GM12865 (cell line): ENCODE results near the gene FHL1.

Experiments
- DNase-seq: peaks from one replicate; pipeline ENCODE4 v3.0.0; 2010; ENCODE audit warnings: low read depth
- H3K4me3 ChIP-seq: 2 replicates; pipeline ENCODE4 v1.5.1; 2011; ENCODE audit warnings: mild to moderate bottlenecking, low read depth, low read length, control low read depth
- TF ChIP-seq, protein P1 (sequence below): IDR thresholded peaks from 2 replicates; pipeline ENCODE4 v1.5.1; 2011; ENCODE audit warnings: low read length, control low read depth, low read depth, inconsistent platforms; ENCODE audit not compliant: insufficient read depth; ENCODE audit errors: missing control alignments

Gene FHL1

DNA sequence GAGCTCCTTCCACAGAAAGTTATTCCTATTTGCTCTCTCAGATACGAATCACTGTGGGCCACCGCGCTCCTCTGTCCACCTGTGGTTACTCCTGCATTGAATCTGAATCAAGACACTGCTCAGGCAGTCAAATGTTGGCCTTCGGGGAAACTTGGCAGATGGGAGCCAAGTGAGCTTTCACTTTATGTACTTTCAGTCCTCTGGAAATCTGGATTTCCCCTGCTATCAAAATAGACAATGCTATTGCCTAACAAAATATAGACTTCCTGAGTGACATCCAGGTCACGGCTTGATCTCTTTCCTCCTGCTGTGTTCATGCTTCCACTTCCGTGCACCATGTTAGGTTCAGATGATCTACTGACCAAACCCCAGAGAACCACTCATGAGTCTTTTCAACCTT lies 43.8 kb downstream of the FHL1 start:
- no peak for DNase-seq
- H3K4me3 ChIP-seq, result no peak overlapping the region
- TF ChIP-seq, protein P1, sequence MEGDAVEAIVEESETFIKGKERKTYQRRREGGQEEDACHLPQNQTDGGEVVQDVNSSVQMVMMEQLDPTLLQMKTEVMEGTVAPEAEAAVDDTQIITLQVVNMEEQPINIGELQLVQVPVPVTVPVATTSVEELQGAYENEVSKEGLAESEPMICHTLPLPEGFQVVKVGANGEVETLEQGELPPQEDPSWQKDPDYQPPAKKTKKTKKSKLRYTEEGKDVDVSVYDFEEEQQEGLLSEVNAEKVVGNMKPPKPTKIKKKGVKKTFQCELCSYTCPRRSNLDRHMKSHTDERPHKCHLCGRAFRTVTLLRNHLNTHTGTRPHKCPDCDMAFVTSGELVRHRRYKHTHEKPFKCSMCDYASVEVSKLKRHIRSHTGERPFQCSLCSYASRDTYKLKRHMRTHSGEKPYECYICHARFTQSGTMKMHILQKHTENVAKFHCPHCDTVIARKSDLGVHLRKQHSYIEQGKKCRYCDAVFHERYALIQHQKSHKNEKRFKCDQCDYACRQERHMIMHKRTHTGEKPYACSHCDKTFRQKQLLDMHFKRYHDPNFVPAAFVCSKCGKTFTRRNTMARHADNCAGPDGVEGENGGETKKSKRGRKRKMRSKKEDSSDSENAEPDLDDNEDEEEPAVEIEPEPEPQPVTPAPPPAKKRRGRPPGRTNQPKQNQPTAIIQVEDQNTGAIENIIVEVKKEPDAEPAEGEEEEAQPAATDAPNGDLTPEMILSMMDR, result no peak

DNA sequence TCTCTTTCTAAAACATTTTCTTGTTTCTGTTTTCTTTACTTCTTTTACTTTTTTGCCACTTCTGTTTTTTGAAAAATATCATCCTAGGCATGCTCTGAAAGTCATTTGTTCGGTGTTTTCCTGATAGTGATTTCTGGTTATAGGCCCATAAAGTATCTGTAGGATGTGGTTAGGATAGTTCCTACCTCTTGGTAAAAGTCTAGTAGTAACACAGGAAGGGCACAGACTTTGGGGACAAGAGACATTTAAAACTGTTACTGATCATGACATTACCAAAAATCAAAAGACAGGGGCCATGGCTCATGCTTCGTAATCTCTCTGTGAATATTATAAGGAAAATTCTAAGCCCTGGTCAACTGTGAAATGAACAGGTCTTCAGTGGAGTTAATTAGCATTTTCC lies 44.8 kb downstream of the FHL1 start:
- no peak for DNase-seq
- H3K4me3 ChIP-seq, result no peak overlapping the region
- TF ChIP-seq, protein P1, result no peak

DNA sequence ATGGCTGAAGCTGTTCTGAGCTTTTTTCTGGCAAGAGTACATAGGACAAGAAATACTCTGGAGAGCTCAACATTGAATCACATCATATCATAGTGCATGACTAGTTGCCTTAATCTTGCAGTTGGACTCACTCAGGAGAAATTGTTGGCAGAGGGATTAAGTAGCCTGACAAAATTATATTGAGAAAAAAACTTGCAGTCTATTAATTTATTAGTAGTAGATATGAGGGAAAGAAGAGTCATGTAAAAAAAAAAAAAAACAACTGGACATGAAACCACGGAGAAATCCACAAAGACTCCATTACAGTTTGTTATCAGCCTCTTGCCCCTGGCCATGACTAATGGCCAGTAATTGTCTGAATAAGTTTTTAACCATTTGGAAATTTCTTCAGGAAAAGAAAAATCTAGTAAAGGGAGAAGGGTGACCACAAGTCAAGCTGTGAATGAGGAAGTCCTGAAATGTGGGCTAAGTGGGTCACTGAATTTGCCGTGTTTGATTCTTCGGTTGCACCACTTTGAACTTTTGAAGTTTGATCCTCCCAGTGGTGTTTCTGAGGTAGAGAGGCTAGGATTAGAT lies 45.6 kb downstream of the FHL1 start:
- H3K4me3 ChIP-seq, result no peak overlapping the region
- no peak for DNase-seq

DNA sequence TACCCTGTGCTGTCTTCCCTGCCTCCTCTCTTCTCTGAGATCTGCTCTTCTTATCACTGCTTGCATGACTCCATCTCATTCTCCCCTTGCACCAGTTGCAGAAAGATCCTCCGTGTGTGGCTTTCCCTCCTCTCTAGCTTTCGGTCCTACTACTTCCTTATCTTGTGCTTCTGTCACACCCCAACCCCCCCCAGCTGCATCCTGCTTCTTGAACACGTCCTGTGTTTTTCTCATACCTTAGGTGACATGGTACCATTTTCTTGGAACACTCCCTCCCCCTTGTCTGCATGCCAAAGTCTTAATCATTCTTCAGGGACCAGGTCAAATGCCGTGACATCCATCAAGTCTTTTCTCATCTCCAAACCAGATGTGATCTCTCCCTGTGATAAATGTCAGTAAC lies 46.4 kb downstream of the FHL1 start:
- TF ChIP-seq, protein P1, result no peak
- H3K4me3 ChIP-seq, result no peak overlapping the region
- no peak for DNase-seq

More for the DNA sequence above, 45.6 kb downstream of the FHL1 start:
- TF ChIP-seq, protein P1, result no peak

DNA sequence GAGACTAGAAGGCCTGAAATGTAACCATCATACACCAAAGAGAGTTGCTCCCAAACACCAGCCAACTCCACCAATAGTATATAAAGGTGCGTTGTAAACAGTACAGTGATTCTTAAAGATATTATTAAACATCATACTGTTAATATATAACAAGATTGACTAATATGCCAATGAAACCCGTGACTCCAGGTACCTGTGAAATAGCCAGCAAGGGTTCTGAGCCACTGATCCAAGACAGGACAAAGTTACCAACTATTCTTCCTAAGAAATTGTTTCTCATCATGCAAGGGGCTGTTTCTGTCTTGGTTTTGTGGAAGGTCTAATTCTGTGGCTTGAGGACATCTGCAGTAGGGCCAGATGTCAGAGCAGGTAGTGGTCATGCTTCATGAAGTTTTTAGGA lies 47.2 kb downstream of the FHL1 start:
- TF ChIP-seq, protein P1, result no peak
- DNase-seq, result no peak
- no peak overlapping the region for H3K4me3 ChIP-seq

DNA sequence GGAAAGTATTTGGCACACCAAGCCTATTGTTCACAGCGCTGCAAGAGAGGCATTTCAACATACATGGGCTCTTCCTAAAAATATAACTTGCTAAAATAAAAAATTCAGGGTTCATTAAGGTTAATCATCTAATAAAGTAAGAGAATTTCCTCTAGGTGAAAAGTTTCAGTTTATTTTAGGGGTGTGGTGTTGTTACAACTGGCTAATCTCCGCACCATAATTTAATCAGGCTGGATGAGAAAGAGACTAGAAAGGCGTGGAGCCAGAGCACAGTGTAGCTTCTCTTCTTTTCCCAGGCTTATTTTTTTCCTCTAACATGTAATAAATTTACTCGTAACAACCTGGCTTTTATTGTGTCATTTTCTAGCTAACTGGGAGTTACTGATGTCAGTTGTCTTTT lies 47.9 kb downstream of the FHL1 start:
- H3K4me3 ChIP-seq, result no peak overlapping the region
- TF ChIP-seq, protein P1, result no peak
- no peak for DNase-seq

DNA sequence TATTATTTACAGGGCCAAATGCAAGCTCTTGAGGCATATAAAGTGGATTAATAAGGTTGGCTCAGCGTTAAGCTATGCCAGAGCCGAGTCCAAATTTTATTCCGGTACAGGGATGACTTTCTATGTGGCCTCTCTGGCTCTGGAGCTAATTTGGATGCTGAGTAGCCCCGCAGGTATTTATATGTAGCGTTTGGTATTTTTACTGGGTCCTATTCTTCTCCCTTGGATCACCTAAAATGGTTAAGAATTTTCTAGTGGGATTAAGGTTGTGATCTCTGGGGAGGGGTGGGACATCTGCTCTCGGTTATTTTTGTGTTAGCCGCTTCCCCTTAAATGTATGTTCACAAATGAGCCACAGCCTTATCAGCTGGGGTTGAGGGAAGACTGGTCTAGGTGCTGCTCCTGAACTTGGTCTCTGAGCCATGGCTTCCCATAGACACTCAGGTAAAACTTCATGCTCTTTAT lies 49.4 kb downstream of the FHL1 start:
- TF ChIP-seq, protein P1, result no peak
- no peak overlapping the region for H3K4me3 ChIP-seq
- no peak for DNase-seq
